GM13977 (cell line): ENCODE data around the gene FARP1.

Source experiments
- DNase-seq: peaks from one replicate; pipeline ENCODE4 v3.0.0; 2012; ENCODE audit warnings: low spot score
- in situ Hi-C: fragments of 300-500 bp; cut with MboI; formaldehyde crosslinking; loops from one replicate; pipeline ENCODE4 v1.12.0; 2022; ENCODE audit warnings: low sequenced_read_pairs, low pct_unique_long_range_greater_than_20kb, mixed read lengths, inconsistent platforms; ENCODE audit not compliant: unreplicated experiment
- TF ChIP-seq, protein P1 (sequence below): IDR thresholded peaks from 2 replicates; pipeline ENCODE4 v1.5.1; 2012; ENCODE audit warnings: mild to moderate bottlenecking, control low read depth; ENCODE audit not compliant: insufficient read depth; ENCODE audit errors: extremely low read depth, missing control alignments

The FARP1 gene

DNA sequence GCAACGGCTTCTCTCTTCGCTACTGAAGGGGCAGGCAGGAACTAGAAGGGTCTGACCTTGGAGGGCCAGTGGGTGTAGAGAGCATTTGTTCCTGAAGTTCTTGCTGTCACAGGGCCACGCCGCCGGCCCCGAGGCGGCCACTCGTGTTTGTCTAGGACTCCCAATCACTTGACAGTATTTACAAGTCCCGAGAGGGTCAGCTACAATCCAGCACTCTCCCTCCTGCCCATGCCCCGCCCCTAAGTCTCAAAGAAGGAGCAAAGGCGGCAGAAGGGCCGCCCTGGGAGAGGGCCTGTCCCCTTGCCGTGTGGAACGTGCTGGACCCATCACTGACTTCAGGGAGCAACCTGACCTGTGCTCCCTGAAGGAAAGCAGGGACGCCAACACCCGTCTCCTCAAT, 315.5 kb downstream of the FARP1 start:
- TF ChIP-seq, protein P1, sequence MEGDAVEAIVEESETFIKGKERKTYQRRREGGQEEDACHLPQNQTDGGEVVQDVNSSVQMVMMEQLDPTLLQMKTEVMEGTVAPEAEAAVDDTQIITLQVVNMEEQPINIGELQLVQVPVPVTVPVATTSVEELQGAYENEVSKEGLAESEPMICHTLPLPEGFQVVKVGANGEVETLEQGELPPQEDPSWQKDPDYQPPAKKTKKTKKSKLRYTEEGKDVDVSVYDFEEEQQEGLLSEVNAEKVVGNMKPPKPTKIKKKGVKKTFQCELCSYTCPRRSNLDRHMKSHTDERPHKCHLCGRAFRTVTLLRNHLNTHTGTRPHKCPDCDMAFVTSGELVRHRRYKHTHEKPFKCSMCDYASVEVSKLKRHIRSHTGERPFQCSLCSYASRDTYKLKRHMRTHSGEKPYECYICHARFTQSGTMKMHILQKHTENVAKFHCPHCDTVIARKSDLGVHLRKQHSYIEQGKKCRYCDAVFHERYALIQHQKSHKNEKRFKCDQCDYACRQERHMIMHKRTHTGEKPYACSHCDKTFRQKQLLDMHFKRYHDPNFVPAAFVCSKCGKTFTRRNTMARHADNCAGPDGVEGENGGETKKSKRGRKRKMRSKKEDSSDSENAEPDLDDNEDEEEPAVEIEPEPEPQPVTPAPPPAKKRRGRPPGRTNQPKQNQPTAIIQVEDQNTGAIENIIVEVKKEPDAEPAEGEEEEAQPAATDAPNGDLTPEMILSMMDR: no peak
- in situ Hi-C loops: no loop called here
- no peak for DNase-seq

DNA sequence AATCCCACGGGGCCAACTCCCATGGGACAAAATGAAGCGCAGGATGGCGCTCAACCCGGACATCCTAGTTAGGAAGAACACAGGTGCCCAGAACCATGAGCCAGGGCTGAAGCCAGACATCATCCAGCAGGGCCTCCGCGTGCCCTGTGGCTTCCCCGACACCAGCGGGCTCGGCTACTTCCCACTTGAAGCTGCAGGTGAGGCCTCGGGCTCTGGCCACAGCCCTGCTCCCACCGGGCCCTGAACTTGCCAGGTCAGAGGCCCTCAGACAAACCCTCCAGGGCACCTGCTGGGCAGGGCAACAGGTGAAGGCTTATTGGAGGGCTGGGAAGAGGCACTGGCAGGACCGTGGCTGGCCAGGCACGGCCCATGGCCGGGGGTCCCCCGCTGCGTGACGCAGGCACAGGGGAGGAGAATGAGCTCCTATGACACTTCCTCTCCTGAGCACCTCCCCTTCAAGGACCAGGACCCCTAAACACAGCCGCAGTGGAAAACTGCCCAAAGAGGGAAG, 316.3 kb downstream of the FARP1 start:
- TF ChIP-seq, protein P1: no peak
- no peak for DNase-seq
- in situ Hi-C loops: no loop called here

DNA sequence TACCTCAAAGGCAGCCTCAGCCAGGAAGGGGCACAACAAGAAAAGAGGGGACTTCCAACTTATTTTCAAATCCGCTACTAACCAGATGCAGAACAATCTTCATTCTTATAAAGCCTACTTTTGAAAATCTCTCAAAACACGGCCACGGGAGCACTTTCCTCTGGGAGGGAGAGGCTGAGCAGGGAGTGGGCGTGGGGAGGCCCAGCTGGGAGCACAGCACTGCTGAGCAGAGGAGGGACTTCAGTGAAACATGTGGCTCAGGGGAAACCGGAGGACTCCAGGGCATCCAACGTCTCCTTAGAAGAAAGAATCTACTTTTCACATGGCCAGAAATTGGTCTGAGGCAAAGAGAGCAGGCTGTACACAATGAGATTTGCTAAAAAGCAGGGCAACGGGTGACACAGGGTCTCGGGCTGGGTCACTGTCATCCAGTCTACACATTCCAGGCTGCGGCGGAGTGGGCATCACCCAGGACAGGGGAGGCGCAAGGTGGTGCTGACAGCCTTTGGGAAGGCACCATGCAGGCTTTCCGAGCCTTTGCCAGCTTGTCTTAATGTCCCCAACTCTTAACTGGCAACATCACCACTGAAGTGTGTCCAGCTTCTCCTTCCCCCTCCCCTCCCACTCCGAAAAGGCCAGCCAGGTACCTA, 317.0 kb downstream of the FARP1 start:
- no peak for DNase-seq
- TF ChIP-seq, protein P1: no peak
- in situ Hi-C loops: no loop called here

DNA sequence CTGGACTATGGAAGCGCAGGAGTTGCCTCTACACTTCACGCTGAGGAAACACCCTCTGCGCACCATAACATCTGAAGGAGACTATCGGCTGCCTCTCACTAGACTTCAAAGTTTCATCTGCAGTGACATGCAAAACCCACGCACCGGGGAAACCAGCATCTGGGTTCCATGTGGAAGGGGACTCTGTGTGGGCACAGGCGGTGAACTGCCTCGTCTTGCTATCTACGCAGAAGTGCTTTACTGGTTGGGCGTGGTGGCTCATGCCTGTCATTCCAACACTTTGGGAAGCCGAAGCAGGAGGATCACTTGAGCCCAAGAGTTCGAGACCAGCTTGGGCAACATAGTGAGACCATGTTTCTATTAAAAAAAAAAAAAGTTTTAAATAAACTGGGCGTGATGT, 317.6 kb downstream of the FARP1 start:
- in situ Hi-C loops: no loop called here
- no peak for DNase-seq
- TF ChIP-seq, protein P1: no peak

DNA sequence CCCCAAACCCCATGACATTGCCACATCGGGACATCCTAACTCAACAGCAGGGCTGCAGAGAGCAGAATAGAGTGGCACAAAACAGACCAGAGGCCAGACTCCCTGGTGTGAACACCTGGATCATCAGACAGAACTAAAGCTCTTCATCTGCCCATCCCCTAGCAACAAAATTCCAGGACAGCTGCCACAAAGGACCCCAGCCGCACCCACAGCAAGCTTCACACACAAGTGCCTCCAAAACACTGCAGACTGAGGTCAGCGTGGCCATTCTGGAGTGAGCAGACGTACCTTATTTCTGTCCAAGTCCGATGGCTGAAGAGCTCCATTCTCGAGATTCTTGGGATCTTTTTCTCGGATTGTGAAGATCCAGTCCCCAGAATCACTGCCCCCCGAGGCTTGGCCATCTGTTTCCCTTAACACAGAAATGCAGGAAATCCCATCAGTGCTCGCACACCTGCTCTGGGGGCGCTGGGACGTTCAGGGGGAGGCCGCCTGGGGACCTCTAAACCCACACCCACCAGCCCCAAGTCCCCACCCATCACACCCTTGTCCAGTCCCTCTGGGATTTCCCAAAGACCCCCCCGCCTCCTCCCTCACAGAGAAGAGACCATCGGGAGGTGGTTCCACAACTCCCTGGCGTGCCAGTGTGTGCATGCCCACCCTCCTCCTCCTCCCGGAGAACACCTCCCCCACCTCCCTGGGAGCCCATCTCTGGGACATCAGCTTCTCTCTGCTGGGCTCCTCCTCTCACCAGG, 318.8 kb downstream of the FARP1 start:
- in situ Hi-C loops: no loop called here
- TF ChIP-seq, protein P1: no peak

DNA sequence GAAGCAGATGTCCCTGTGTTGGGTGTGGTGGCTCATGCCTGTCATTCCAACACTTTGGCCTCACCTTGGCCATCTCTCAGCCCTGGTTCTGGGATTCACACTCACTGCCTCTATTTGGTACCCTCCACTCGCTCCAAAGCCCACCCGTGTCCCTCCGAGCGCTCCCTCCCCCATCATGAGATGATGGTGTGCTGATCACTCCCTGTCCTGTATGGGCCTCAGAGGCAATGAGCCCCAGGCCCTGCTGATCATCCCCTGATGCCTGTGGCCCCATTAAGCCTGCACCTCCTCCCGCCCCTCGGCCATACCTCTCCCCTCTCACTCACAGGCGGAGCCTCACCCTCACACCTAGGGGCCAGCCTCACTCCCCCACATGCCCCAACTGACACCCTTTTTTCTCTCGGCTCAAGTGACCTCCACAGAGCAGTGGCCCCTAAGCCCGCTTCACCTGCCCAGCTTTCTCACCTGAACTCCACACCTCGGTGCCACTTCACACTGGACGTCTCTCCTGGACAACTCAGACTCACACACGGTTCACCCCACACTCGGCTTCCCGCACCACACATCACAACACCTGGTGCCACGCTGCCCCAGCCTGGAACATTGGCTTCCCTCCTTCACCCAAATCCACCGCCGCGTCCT, 319.5 kb downstream of the FARP1 start:
- DNase-seq: no peak
- in situ Hi-C loops: no loop called here
- TF ChIP-seq, protein P1: no peak

More for the DNA sequence above, 318.8 kb downstream of the FARP1 start:
- DNase-seq: no peak
